ENCODE measurements around the gene WASHC4.

DNA sequence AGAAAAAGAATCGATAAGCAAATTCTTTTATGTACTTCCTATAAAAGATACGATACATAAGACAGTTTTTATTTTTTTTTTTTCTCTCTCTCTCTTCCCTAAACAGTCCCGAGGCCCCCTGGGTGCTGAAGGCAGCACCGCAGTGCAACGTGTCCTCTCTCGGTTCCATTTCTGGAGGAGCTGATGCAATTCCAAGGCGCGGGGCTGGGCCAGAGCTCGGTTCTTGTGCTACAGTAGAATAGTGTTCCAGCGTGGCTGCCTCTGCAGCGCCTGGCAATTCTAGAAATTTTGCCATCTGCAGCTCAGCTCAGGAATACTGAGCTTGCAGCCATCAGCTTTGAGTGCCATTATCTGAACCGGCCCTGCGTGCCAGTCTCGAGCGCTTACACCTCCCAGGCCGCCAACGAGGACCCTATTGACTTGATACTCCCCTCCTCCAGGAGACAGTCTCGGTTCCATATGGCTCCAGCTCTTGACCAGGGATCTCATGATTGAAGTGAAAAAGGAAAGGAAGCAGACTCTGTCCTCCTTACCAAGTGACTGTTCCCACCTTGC lies 23.9 kb upstream of the WASHC4 start:
- TF ChIP-seq, protein P1, sequence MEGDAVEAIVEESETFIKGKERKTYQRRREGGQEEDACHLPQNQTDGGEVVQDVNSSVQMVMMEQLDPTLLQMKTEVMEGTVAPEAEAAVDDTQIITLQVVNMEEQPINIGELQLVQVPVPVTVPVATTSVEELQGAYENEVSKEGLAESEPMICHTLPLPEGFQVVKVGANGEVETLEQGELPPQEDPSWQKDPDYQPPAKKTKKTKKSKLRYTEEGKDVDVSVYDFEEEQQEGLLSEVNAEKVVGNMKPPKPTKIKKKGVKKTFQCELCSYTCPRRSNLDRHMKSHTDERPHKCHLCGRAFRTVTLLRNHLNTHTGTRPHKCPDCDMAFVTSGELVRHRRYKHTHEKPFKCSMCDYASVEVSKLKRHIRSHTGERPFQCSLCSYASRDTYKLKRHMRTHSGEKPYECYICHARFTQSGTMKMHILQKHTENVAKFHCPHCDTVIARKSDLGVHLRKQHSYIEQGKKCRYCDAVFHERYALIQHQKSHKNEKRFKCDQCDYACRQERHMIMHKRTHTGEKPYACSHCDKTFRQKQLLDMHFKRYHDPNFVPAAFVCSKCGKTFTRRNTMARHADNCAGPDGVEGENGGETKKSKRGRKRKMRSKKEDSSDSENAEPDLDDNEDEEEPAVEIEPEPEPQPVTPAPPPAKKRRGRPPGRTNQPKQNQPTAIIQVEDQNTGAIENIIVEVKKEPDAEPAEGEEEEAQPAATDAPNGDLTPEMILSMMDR (conservative IDR thresholded peaks at IDR 0.05 in 1 of 2, IDR thresholded peaks at IDR 0.05 in 1 of 2; ENCODE audit: extremely low read depth in 1 of 2, insufficient read depth in 1 of 2, low read depth in 1 of 2, low read length in 2 of 2) = no peak
- no peak for TF ChIP-seq EZH2 (IDR thresholded peaks at IDR 0.05; ENCODE audit: borderline replicate concordance, low read length)
